GM18498 (cell line): ENCODE measurements around the gene RPL10A.
"Not testable (repeated sequence)": the region's sequence is repeated elsewhere in the genome, so short reads cannot be mapped to it uniquely, and the experiment has no call there.

Experiments used
- ATAC-seq: cut with Tn5 transposase; IDR thresholded peaks from one replicate; pipeline ENCODE4 v1.9.1; 2021; ENCODE audit warnings: mild to moderate bottlenecking, moderate library complexity; ENCODE audit not compliant: unreplicated experiment

Gene RPL10A

DNA sequence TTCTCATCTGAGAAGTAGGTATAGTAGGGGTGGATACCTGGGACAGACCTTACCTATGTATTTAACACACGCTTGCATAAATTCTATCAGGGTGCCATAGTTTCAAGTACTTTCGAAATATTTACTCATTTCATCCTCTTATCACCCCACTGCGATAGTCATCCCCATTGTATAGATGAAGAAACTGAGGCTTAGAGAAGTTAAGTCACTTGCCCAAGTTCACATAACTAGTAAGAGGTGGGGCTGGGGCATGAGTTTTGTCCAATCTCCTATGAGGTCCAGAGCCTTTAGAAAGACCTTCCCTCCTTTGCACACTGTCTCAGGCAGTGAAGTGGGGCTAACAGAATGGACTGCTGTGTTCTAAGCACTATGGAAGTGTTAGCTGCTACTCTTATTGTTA is 38.3 kb downstream of the RPL10A start:
- ATAC-seq = no peak

DNA sequence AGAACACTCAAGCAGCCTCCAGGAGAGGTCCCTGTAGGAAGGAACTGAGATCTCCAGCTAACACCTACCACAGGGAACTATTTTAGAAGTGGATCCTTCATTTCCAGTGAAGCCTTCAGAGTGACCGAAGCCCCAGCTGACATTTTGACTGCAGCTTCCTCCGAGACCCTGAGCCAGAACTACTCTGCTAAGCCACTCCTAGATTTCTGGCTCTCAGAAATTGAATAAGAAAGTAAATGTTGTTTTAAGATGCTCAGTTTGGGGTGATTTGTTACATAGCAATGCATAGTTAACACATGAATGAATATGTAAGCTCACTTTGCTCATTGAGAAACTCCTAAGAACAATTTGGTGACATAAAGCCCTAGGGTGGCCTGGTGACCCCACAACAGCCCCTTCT is 39.0 kb downstream of the RPL10A start:
- no peak for ATAC-seq

- ATAC-seq = no peak
Observed at GRCh38 chr6:35508027-35508426, 39.8 kb downstream of the RPL10A start.

DNA sequence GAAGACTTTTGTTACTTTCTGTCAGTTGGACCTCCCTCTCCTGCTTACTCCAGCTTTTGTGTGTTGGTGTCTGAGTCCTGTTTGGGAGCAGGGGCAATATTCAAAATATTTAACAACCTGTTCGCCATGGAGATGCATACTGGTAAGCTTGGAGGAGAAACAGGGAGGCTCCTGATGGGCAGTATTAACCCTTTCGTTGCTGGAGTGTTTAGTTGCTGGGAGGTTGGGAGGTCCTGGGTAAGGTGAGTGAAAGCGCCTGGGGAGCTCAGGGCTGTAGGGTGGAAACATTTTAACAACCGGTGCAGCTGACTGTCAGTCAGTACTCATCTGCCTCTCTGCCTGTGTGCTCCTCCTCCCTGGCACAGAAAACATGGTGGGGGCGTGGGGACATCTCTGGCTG is 40.3 kb downstream of the RPL10A start:
- ATAC-seq = no peak

GRCh38 chr6:35510916-35511561 is 42.8 kb downstream of the RPL10A start:
- no peak for ATAC-seq

- no peak for ATAC-seq
Observed at GRCh38 chr6:35511562-35511941, 43.4 kb downstream of the RPL10A start.

GRCh38 chr6:35512006-35512405 is 43.8 kb downstream of the RPL10A start:
- ATAC-seq = no peak

DNA sequence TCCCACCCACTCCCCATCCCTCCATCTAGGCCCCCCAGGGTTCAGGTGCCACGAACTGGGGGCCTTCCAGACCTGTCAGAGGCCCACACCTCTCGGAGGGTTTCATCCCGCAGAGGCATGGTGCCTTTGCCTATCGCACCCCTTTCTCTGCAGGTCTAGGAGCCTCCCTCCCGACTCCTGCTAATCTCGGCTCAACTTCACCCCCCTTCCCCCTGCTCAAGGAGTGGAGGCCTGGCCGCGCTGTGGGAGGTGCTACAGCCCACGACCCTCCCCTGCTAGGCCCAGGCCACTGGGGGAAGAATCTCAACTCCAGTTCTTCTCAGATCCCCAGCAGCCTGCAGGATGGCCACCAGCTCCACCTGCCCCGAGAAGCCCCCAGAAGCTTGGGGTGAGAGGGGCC is 44.5 kb downstream of the RPL10A start, which contains the start of gene TULP1:
TULP1 (minus strand) TSS at position 157 of the 400 bp plus-strand sequence; CDS start at position 119, 38 bp downstream.
- ATAC-seq = no peak

DNA sequence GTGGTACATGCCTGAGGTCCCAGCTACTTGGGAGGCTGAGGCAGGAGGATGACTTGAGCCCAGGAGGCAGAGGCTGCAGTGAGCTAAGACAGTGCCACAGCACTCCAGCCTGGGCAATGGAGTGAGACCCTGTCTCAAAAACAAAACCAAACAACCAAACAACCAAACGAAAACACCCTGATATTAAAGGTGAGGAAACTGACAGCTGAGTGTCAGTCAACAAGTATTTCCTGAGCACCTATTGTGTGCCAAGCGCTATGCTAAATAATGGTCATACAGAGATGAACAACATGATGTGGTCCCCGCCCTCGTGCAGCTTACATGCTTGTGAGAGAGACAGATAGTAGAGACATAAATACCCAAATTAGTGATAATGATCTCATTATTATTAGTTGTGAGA is 46.4 kb downstream of the RPL10A start:
- ATAC-seq = no peak

DNA sequence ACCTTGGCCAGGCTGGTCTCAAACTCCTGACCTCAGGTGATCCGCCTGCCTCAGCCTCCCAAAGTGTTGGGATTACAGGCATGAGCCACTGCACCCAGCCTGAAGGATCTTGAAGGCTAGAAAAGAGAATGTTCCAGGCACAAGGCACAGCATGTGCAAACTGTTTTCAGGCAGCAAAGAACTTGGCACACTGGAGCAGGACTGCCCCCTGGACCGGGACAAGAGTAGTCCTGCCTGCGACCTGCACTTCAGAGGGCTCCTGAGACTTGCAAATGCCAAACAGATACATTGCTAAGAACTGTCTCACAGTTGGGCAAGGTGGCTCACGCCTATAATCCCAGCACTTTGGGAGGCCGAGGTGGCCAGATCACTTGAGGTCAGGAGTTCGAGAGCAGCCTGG is 47.7 kb downstream of the RPL10A start:
- ATAC-seq = not testable (repeated sequence)

- ATAC-seq = no peak
Observed at GRCh38 chr6:35516712-35517111, 48.5 kb downstream of the RPL10A start.

DNA sequence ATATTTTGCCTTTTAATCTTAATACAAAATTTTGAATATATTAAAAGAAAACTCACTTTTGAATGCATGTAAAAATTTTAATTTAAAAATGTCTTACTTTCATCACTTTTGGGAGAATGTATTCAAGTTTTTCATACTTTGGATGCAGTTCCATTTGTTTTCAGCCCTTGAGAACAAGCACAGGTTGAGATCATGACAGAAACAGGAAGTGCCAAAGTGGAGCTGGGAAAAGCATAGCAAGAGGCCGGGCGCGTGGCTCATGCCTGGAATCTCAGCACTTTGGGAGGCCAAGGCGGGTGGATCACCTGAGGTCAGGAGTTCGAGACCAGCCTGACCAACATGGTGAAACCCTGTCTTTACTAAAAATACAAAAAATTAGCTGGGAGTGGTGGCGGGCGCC is 49.8 kb downstream of the RPL10A start:
- ATAC-seq = not testable (repeated sequence)

DNA sequence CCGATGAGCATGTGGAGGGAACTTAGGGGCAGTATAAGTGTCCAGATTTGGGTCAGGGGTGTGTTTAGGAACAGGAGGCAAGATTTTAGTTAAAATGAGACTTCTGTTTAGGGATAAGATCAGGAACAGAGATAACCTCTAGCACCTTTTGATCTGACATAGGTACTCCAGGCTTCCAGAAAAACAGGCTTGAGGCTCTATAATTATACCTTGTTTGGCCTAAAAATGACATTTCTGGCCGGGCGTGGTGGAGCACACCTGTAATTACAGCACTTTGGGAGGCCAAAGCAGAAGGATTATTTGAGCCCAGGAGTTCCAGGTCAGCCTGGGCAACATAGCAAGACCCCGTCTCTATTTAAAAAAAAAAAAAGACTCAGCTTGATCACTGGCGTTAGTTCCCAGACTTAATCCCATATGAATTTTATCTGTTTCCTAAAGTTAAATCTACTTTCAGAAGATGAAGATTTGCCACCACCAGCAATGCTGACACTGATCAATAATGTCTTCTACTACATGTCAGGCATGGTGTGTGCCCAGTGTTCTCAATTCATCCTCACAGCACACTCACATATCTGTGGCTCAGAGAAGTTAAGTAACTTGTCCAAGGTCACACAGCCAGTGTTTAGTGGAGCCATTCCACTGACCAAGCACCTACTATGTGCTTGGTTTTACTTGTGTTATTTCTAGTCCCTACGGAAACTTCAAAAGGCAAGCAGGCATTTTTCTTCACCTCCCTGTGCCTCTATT is 50.5 kb downstream of the RPL10A start:
- ATAC-seq = no peak

- ATAC-seq = no peak
Observed at GRCh38 chr6:35519313-35520015, 51.3 kb downstream of the RPL10A start.
